C4-2B (cell line): Measurements from ENCODE around the gene LSAMP.

Source experiments
- CTCF ChIP-seq: fragments of 450-650 bp; conservative IDR thresholded peaks from 2 replicates; pipeline ENCODE4 v1.5.1; 2017; ENCODE audit warnings: mild to moderate bottlenecking
- ZFX ChIP-seq: fragments of 450-650 bp; IDR thresholded peaks from 2 replicates; pipeline ENCODE4 v1.6.1; 2017

GRCh38 chr3:116264546-116265319 is 180.6 kb downstream of the LSAMP start:
- TF ChIP-seq CTCF = no peak
- no peak for TF ChIP-seq ZFX
